Activated CD4-positive, alpha-beta T cell treated with anti-CD3 and anti-CD28 coated beads for 1 hour (primary cell): ENCODE data around the gene SCAMP1.
A peak's percentile ranks its signal among the peaks of the same experiment; 100 is the strongest.

Source experiments
- DNase-seq: peaks from one replicate; pipeline ENCODE4 v3.0.0-alpha.2; 2020

Gene SCAMP1

DNA sequence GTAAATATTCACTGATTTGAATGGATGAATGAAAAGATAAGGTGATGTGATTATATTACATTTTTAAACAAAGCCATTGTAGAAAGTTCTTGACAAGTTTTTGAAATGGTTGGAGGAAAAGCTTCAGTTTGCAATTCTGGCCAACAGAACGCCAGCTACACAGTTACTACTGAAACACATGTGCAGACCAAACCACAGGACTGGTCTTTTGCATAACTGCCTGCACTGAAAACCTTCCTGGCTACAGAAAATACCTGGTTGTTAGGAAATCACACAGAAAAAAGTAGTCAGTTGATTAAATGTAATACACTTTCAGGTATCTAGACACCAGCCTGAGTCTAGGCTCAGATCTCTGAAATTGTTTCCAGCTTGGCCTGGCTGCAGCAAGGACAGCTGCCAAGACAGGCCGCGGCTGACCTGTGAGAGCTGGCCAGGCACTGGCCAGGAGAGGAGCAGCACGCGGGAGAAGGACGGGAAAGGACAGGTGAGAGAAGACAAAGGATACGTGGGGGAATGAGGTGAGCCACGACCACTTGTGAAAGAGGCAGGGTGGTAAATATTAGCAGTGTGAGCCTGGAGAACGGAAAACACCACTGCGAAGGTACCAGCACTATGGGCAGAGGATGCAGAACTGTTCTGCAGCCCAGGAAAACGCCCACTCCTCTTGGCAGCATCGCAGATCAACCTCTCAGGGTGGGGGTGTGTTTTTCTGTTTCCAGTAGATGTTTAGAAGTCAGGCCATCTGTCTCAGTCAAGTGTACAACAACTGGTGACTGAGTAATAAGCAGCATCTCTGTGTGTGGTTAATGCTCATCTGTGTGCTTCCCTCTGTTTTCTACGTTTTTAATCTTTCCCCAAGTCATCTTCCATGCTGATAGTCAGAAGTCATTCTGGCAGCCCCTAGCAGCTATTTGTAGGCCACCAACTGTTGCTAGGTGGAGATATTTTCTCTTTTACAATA, 137.4 kb downstream of the SCAMP1 start:
- DNase-seq, result no peak

DNA sequence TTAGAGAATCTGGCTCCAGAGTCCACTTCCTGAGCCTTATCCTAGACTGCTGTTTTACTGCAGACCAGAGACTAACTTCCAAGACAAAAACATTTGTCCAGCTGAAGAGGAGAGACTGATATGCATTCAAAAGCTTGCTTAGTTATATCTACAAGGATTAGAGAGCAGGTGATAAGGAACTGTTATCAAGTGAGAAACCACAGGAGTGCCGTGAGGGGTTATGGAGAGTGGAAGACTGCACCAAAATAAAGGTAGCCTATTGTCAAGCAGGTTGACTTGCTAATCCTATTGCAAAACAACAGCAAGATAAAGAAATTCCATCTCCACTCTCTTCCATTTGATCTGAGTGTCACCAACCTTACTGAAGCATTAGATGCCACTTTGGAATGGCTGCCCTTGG, 139.1 kb downstream of the SCAMP1 start:
- no peak for DNase-seq

DNA sequence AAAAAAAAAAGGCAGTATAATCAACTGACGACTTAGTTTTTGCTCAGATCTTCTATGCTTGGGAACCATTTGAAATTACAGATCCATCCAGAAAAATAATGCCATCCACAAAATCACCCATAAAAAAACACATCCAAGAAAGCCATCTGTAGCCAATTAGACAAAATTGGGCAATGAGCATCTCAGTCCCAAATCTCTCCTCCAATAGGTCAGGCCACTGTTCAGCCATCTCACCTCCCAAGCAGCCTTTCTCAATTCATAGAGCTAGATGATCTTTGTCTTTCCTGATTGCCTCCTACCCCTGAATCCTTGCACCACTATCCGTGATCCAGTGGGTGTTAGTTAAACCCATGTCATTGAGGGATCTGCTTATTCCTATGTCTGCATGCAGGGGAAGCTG, 139.6 kb downstream of the SCAMP1 start:
- DNase-seq, result no peak

DNA sequence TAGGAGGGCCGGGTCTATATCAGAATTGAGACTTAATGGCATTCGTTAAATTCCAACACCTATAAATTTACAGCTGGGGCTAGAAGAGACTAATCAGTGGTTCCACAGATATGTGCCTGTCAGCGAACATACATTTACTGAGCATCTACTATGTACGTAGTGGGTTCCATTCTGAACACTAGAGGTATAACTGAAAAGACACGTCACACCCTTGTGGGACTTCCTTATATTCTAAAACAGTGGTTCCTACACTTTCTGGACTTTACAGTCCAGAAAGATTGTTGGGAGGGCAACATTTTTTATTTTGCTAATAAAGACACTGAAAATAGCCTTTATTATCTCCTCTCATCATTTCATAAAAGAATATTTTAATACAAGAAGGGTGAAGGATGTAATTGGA, 140.5 kb downstream of the SCAMP1 start:
- no peak for DNase-seq

DNA sequence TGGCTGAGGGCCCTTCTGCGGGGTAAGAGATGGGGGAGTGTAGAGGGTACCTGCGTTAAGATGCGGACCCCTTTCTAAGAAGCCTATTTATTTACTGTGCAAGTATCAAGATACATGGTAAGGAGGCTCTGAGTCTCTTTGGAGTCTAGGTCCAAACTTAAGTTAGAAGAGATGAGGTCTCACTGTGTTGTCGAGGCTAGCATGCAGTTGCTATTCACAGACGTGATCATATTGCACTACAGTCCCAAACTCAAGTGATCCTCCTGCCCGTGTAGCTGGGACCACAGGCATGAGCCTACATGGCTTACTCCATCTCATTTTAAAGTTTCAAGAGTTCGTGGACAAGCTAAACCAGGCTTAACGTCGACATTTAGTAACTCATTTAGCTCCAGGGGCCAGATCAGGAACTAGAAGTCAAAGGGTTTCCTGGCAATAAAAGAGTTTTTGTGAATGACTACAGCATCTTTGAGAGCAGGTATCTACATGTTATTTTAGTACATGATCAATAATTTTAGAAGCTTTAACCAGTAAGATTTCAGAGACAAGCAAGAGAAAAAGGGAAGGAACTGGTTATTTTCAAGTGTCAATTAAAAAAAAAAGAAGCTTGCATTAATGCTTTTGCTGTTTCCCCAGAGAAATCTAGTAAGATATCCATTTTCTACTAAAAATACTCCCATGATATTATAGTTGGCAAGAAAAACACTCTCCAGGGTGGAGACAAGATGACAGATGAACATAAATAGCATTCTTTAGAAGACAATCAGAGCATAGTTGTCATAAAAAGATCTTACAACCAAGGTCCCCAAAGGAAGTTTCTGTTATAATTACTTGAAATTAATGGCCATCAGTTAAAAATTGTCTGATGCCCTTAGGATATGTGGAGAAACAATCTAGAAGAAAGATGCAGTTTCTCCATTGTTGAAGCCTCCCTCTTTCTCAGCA, 141.3 kb downstream of the SCAMP1 start:
- no peak for DNase-seq

DNA sequence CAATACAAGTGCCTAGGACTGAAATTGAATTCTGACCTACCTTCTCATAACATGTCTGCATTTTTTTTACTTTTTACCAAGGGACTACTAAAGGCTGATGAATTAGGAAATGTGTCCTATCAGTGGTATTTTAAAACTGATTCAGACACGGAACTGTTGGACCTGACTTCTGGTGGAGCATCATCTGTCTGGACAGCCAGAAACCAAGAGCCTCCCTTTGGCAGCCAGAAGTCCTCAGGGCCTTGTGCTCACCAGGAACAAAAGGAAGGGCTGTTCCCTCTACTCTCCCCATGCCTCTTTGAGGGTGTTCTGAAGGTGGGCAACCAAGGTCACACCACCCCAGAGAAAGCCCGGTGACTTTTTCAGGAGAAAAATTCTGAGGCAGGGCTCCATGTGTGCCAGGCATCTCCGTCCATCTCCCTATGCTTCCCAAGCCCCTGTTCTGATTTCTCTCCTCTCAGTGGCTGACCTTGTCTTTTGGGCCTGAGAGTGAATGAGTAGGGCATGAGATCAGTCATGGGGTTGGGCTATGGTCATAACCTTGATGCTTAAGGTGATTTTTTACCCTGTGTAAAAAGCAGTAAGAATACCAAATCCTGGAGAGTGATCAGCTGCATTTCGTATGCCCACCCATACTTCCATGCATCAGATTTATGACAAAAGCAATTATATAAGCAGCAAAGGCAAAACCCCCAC, 143.7 kb downstream of the SCAMP1 start:
- no peak for DNase-seq

DNA sequence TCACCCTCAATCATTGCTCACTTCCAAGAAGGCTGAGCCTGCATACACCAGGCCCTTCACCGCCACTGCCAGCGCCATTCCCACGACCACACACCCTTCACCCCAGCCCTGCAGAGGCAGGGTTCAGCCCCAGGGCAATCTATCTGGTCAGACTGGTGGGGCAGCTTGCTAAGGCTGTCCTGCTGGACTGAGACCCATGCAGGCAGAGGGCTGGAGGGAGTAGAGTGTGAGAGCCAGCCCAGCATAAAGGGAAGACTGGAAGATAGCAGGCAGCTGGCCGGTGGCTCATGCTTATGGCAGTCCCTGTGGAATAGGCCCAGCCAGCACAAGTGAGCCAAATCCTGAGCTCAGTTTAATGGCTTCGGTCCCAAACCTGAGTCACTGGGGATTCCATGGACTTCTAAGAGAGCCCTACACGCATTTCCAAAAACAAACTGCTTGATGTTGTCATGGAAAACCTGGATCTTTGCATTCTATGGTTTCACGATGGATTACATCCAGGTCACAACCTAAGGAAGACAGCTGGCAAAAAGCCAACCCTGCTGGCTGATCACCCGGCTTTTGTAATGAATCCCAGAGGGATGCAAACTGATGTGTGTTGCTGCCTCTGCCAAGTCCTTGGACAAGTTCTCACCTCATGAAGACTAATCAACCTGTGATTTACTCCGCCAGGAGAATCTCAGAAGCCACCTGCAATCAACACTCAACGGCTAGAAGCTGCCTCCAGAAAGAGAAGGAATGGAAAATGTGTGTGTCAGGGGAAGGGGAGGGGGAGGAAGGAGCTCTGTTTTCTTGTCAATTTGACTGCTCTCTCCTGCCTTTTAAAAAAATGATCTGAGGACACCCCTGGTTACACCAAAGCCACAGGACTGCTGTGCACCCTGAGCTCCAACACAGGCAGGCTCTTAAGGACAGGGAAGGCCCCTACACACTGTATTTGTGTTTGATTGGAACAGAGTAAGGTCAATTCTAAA, 144.6 kb downstream of the SCAMP1 start:
- no peak for DNase-seq

DNA sequence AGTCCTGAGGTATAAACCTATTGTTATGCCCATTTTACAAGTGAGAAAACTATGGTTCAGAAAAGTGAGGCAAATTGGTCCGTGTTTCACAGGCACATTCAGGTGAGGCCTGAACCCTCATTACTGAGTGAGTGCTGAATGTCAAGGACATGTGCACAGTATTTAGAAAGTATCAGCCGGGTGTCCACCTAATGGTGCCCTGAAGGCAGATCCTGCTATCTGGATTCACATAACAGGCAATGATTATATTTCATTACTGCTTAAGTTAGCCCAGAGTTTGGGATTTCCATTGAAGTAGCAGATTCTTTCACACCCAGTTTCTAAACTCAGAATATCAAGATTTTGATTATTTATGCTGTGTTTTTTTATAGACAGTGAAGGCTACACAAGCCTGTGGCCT, 145.4 kb downstream of the SCAMP1 start:
- no peak for DNase-seq

DNA sequence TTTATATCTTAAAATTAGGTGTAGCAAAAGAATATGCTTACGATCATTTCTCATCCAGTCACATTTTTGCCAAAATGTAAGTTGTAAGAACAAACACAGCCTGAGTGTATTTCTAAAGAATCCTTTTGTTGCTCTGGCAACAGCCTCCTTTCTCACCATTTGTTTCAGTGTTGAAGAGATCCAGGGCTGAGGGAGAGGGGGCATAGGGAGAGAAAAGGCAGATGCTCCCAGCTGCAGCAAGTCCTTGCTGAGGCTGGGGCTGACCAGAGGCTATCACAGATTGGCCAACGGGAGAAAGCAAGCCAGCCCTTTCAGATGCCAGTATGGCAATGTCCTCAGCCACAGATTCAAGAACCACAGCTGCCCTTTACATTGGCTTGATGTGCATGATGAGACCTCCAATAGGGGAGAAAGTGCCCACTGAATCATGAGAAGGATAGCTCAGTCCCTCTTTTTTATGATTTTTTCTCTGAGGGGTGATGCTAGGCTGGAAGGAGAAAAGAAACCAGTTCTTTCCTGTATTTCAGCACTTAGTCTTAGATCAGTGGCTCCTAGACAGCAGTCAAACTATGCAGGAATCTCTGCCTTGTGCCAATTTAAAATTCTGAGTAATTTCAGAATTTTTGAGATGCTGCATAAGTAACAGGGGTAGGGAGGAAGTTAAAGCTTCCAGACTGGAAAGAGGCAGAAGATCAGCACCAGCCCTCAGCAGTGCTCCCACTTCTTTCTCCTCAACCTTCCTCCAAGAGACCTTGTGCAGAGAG, 146.0 kb downstream of the SCAMP1 start:
- DNase-seq, result no peak

DNA sequence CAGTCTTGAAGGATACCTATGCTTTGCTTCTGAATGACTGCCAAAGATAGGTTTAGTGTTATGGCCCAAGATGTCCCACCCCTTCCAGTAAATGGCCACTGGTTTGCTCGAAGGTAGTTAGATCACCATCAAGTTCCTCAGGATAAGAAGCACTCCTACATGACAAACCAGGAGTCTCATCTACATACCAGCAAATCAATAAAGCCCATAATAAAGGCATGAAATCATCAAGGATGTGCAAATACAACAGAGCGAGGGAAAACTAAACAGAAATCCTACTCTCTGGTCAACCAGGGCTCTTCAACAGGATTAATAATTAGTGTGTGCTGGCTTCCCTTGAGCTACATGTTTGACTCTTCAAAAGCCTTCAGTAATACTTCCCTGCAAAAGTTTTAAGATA, 147.1 kb downstream of the SCAMP1 start:
- no peak for DNase-seq

DNA sequence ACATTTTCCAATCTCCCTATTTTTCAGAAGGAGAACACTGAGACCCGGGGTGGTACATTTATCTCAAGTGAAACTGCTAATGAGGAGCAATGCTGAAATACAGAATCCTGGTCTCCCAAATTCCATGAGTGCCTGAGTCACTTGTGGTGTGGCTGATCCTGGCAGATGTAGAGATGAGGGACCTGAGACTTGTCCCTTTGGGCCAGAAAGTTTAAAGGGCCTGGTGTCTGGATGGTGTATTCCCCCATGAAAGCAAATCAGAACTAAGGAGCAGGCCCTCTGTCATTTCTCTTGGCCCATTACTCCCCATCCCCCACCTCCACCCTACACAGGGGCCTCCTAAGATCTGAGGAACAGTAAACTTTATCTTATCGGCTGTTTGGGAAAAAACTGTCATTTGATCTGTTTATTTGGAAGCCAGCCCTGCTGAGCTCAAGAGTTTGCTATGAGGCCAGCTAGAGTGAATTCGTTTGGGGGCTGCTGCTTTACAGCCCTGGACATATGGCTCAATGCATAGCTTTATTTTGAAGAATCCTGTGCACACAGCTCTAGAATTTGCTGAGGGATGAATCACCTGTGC, 147.9 kb downstream of the SCAMP1 start:
- DNase-seq, result no peak

DNA sequence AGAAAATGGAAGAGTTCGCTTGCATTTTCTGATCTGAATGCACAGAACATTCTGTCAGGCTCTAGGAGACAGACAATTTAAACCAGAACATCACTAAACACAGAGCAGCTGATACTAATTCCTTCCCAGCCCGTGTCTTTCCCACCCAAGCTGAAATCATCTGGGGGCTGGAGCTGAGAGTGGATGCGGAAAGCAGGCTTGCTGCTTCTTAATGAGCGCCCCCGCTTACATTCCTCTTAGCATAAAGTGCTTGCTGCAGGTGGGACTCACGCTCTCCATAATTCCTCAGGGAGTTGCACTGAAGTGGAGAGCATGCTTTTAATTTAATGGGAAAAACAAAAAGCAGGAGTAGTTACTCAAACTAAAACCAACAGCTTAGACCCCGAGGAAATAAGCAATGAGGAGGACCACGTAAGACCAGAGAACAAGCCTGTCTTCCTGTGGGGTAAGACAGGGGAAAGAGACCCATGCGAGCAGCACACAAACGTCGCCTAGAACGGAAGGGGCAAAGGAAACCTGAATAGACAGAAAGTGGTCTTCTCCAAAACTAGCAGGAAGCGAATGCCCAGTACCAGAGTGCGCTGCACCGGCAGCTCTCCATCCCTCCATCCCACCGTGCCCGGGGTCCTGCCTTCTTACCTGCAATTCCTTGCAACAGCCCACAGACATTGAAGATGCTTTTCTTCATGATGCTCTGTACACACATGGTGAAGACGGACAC, 148.9 kb downstream of the SCAMP1 start:
- DNase-seq, result no peak

DNA sequence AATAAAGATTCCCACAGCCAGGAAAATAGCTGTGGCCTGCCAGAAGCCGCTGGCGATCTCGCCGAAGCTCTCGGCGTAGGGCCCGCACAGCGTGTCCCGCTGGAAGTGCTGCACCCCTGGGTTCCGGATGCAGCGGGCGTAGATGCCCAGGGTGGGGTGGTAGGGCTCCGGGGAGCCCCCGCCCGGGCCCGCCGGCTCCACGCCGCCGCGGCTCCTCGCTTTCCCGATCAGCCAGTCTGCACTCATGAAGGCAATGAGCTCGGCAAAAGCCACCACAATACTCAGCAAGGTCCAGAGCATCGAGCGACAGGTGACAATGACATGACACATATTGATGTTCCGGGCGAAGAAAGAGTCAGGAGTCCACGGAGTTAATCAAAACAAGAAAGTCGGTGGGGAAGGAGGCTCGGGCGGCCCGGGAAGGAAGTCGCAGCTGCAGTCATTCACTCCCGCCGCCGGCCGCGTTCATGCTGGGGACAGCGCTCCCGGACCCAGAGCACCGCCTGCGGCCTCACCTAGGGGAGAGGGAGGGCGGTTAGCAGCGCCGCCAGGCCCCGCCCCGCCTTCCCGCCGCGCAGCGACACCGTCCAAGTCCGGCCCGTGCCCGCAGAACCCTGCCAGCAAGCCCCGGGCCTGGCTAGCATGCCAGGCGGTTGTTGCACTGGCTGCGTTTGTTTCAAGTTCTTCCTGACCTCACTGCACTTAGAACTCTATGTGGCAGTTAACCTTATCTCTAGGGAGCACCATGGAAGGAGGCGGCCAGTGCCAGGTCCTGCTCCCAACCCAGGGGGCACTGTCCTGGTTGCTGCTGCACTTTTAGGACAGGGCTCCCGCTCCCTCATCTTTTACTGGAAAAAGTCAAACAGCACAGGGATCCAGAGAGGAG, 149.7 kb downstream of the SCAMP1 start:
- DNase-seq, result peak; percentile 9

DNA sequence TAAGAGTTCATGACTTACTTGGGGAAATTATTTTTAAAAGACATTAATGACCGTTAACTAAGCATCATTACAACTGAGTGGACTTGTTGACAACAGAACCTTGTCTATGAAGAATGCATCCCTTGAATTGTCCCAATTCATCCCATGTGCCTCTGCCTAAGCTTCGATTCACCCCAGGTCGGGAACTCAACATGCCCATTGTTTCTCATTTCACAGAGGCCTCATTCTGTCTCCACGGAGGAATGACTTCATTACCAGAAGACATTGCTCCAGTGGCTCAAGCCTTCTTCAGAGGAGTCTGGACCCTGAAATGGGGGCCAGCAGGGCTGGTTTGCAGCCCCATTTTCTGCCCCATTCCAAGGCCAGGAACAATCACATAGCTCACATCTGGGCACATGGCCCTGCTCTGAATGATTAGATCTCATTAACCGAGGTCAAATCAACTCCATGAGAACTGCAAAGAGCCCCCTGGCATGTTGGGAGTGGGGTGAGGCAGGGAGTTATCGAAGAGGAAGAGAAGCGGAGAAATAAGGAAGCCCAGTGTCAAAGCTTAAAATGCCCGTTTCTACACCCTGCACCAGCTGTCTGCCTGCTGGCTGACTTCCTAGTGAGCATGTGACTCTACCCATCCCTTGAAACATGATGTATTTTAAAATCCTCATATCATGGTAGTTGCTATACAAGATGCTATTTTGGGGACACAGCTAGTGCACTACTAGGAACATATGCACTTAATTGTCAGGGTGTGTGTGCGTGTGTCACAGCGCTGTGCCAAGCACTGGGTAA, 150.9 kb downstream of the SCAMP1 start:
- no peak for DNase-seq

DNA sequence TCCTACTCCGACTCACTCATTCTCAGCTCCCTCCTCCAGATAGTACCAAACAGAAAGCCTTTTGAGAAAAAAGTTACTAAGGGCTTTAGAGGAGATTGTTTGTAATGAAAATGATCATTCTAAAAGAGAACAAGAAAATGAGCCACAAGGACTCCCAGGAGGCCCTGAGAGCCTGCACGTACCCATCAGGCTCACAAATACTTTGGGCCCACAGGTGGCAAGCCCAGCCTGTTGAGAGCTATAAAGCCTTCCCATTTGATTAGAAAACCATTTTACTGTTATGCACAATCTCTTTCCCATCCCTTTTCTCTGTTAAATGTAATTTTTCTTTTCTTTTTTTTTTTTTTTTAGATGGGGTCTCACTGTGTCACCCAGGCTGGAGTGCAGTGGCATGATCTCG, 152.0 kb downstream of the SCAMP1 start:
- DNase-seq, result no peak

DNA sequence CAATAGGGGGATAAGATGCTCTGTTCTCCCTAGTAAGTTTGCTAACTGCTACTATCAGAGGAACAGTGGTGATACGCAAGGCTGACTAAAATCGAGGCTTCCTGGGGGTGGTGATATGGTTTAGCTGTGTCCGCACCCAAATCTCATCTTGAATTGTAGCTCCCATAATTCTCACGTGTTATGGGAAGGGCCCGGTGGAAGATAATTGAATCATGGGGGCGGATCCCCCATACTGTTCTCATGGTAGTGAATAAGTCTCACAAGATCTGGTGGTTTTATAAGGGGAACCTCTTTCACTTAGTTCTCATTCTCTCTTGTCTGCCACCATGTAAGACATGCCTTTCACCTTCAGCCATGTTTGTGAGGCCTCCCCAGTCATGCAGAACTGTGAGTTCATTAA, 153.0 kb downstream of the SCAMP1 start:
- DNase-seq, result no peak

DNA sequence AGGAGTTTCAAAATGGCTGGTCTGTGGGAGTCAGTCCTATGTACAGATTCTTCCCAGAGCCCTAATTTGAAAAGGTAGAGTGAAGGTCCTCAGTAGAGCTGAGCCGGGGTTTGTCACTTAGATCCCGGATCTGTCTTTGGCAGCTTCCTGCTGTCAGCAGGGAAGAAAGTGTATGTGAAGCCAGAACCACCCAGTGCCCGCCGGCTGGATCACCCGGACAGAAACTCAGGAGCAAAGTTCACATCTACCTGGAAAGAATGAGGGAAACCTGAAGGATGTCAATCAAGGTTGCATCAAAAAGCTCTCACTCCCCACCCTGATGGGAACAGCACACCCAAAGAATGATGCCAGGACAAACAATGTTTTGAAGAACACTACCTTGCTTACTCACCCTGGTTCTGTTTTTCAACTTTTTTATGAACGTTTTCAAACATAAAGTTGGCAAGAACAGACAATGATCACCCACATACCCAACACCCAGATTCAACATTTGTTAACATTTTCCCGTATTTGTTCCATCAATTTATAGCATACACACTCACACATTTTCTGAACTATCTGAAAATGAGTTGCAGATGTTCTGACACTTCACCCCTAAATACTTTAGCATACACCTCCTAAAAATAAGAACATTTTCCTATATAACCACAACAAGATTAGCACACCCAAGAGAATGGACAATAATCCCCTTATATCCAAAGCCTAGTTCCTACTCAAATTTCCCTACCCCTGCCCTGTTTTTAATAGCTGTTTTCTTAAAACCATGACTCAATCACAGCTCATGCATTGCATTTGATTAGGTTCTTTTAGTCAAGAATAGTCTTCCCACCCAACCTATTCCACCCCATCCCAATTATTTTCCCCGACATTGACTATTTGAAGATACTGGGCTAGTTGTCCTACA, 154.3 kb downstream of the SCAMP1 start:
- DNase-seq, result no peak
